Muscle of arm (tissue), 12 donors: ENCODE measurements around the gene KRT84. TPM values are rescaled to one million over a fixed set of nuclear protein-coding genes. Genes with fewer than 3 reads are reported as not detected.

ENCODE experiments used
- DNase-seq: peaks from one replicate; pipeline ENCODE4 v3.0.0-alpha.2; 2013
- polyA plus RNA-seq, 12 donors: library from polyadenylated mRNA; unstranded; fragments of 120-200 nt; gene quantifications; one replicate each; pipeline ENCODE4 v1.2.1, GENCODE V29; 2013; ENCODE audit not compliant: insufficient read length in 12 of 12

The KRT84 gene
- polyA plus RNA-seq, 12 donors: 0.11 TPM; not detected in 11

DNA sequence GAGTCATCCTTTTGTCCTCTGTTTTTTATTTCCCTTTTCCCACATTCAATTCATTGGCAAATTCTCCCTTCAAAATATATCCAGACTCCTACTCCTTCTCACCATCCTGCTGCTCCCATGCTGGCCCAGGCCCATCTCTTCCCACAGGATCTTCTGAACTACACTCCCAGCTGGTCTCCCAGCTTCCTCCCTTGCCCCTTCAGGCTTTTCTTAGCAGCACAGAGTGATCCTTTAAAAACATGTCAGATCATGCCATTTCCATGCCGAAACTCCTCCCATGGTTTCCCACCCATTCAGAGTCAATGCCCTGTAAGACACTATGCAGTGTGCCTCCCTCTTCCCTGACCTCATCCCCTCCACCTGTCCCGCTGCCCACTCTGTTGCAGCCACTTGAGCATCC is 2.4 kb upstream of the KRT84 start:
- no peak for DNase-seq

DNA sequence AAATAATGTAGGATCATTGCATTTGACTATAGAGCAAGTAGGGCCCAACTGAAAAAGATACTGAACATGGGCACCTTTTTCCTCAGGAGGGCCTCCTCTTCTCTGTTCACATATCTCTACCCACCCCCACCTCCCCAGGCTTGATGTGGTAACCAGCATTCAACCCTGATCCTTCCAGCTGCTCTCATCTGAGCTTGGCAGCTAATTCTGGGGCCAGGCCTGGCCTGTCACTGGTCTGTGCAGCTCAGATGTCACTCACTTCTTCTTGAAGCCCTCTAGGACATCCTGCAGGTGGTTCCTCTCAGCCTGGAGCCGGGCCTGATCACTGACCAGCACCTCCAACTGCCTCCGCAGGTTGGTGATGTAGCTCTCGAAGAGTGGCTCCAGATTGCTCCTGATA is 2.1 kb downstream of the KRT84 start:
- no peak for DNase-seq

DNA sequence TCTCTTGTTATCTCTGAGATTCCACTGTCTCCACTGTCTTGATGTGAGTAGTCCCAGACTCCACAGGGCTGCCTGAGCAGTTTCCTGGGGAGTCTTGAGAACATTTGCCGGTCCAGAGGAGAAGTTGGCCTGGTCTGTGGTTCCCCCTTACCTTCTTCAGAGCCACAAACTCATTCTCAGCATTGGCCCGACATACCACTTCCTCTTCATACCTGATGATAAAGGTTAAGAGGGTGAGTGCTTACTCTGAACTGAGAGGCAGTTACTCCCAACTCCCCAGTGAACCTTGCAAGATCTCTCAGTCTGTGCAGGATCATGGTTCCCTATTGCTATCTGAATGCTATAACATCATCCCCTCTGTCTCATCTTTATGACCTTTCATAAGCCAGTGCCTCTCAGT is 2.6 kb downstream of the KRT84 start:
- no peak for DNase-seq

DNA sequence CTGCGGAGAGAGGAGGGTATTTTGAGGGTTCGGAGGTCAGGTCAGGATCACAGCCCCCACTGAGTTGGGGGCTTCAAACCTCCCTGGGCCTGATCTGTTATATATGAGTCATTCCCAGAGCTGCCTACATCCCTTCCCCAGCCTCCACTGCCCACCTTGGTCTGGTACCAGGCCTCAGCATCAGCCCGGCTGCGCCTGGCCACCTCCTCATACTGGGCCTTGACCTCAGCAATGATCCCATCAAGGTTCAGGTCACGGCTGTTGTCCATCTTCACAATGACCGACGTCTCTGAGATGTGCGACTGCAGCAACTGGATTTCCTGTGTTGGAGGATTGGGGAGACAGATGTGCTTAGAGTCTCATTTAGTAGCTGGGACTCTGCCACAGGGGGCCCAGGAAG is 4.2 kb downstream of the KRT84 start:
- DNase-seq: no peak

DNA sequence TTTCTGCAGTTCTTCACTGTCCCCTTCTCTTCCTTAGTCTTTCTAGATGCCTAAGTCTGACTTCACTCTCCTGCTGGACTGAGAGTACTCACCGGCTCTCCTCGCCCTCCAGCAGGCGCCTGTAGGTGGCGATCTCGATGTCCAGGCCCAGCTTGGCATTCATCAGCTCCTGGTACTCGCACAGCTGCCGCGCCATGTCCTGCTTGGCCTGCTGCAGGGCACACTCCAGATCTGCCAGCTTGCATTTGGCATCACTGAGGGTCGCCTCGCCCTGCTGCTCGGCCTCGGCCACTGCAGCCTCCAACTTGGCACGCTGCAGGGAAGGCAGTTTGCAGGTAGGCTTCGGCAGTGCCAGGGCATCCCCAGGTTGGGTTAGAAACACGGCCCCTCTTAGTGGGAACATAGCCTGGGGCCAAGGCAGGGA is 5.2 kb downstream of the KRT84 start:
- DNase-seq: no peak

DNA sequence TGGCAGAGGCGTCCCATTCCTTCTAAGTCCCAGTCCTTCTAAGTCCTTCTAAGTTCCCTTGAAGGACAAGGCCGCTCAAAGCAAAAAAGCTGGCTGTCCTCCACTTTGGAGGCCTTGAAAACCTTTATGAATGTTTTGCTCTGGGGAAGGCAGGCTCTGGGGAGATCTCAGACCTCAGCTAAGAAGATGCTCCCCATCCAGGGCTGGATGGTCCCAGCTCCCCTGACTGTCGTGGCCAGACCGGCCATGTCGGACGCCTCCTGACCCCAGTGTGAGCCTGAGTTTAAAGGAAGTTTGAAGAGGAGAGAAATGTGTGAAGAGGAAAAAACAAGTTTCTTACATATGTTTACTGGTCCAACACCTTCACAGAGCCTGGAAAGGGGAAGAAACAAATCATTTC is 5.9 kb downstream of the KRT84 start:
- no peak for DNase-seq

DNA sequence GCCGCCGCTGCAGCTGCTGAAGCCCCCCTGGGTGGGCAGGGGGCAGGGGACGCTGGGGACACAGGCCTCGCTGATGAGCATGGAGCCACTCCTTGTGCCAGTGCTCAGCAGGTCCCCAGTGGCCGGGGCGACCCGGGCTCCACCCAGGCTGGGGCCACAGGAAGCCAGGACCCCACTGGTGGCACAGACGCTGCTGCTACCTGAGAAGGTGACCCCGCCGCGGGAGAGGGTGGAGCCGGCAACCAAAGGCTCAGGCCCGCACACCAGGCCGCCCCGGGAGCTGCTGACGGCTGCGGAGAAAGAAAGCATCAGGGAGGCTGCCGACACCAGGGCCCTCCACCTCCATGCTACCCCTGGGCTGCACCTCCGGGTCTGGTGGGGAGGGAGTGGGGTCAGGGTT is 7.4 kb downstream of the KRT84 start:
- no peak for DNase-seq

DNA sequence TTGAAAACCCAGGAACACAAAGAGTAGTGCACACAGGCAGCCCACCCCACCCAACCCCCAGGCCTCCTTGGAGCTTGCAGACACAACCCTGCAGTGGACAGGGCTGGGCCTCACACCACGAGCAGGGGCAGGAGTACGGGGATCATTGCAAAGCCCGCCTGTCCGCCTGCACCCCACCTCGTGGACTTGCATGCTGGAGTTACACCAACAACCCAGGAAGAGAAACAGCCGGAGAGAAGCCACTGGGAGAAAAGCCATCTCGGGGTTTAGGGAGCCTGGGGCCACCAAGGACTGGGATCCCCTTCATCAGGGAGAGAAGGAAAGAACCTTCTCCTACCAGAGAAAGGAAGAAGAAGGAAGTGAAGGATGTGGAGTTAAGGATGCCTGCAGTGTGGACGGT is 8.2 kb downstream of the KRT84 start:
- DNase-seq: no peak

DNA sequence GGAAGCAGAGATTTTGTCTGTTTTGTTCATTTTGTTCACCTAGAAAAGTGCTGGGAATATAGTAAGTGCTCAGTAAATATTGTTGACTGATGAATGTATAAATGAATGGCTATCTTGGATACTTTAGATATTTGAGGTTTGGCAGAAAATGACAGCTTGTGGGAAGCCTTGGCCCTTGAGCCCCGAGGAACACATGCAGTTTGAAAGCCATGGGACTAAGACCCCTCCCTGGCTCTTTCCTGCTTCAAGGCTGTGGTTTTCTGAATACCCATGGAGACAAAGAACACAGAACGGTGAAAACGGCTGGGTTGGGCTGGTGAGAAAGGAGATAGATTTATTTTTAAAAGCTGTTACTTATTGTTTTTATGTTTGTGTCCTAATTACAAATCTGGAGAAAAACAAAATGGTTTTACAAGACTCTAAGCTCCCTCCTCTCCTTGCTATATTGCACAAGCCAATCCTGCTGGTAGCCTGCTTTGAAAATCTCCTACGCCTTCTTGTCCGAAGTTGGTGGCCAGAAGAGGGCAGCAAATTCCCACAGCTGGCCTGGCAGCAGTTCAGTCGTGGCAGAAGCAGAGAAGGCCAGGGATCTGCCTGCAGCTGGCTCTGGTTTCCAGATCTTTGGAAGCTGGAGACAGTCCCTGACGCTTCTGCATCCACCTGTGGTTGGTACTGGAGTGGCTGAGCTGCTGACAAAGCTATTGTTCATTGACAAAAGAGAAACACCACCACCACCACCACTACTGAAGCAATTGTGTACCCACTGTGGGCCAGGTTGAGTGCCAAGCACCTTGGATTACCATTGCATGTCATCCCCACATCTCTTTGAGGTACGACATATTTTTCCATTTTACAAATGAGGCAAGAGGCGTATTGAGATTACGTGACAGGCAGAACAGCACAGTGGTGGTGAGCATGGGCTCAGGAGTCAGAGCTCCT is 13.0 kb downstream of the KRT84 start:
- peak; percentile 75 for DNase-seq

DNA sequence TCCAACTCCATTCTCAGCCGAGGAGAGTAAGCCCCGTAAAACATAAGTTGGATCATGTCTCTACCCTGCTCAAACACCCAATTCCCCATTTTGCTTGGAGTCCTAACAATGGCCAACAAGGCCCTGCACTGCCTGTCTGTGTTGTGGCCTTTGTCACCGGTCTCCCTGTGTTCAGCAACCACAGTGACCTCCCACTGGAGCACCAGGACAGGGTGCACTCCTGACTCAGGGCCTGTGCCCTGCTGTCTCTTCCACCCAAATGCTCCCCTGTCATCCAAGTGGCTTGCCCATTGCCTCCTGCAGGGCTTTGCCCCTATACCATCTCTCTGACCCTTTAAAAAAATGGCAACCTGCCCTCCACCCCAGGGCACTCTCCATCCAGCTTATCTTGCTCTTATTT is 13.7 kb downstream of the KRT84 start:
- no peak for DNase-seq

DNA sequence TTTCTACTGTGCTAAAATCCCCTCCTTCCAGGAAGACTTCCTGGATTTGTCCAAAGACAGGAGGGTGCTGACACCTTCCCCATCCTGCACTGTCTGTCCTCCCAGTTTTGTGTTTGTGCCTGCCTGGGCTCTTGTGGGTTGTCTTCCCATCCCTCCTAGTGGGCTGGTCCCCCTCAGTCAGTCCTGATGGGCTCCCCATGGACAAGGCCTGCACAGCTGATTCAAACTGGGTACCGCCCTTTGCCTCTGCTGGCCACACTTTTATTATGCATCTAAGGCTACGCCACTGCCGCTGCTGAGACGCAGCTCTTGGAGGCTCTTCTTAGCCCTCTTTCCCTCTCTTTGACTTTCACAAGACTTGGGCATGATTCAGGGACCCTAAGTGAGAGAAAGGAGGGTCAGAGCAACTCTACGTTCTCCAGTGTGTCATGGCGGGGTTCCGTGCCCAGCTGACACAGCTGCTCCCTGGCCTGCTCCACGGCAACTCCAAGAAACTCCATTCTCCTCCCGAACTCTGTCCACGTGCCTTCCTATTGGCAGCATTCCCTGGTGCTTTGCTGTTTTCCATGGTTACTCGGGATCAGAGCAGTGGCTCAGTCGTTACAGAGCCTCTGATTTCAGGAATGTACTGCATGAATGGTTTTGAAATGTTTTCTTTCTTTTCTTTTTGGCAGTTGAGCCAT is 14.4 kb downstream of the KRT84 start:
- peak; percentile 83 for DNase-seq

DNA sequence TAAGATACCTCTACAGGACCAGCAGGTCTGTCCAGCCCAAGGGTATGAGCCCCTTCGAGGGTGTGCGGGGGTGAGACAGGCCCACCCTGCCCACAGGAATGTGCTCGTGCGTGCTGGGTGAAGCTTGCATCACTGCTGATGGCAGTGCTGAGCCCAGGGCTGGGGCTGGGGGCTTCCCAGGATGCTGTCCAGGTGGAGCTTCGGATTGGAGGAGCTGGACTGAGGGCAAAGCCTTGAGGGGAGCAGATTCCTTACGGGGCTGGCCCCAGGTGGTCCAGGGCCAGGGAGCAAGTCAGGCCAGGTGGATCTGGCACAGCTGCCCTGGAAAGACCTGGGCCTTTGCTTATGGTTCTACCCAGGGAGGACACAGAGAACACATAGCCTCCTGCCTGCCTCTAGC is 15.6 kb downstream of the KRT84 start:
- DNase-seq: no peak

DNA sequence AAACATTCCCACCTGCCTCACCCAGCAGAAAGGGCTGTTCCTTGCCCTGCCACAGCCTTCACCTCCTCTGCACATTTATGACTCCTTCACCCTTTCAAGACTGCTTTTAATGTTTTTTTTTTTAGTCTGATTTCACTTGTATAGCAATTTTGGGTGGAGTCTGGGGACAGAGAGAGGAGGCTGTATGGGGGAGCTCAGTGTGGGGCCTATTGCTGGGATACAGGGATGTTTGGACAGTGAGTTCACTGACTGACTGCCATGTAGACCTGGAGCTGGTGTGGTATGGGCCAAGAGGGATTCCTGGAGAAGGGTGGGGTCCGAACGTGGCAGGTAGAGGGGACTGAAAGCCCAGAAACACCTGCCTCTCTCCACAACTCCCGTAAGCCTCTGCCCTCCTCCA is 16.2 kb downstream of the KRT84 start:
- no peak for DNase-seq

DNA sequence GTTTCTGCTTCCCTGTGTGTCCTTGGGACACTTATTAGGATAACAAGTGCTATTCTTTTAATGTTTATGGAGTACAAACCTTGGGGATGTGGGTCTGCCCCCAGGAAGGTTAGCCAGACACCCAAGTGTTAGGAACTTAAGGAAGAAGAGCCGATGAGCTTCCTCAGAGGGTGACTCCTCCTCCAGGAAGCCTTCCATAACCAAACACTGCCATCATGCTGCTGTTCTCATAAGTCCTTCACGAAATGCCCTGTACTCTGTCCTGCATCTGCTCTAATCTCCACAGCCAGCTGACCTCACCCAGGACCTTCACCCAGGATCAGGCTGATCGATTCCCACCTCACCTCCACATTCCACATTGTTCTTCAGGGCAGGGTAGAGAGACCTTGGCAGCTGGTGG is 16.9 kb downstream of the KRT84 start:
- DNase-seq: no peak

DNA sequence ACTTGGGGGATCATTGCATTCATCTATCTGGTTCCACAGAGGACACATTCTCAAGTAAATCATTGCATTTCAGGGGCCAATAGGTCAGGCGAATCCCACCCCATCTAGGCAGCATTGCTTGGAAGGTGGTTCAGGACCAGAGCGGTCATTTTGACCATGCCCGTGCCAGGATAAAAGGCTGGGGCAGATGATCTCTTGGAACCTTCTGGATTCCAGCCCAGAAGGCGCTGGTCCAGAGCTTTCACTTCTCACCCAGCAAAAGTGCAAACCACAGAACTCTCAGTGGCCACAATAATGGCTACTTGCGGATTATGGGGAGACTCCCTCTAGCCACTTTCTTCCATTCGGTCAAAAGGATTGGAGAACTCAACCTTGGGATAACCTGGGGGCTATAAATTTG is 17.6 kb downstream of the KRT84 start:
- DNase-seq: no peak

DNA sequence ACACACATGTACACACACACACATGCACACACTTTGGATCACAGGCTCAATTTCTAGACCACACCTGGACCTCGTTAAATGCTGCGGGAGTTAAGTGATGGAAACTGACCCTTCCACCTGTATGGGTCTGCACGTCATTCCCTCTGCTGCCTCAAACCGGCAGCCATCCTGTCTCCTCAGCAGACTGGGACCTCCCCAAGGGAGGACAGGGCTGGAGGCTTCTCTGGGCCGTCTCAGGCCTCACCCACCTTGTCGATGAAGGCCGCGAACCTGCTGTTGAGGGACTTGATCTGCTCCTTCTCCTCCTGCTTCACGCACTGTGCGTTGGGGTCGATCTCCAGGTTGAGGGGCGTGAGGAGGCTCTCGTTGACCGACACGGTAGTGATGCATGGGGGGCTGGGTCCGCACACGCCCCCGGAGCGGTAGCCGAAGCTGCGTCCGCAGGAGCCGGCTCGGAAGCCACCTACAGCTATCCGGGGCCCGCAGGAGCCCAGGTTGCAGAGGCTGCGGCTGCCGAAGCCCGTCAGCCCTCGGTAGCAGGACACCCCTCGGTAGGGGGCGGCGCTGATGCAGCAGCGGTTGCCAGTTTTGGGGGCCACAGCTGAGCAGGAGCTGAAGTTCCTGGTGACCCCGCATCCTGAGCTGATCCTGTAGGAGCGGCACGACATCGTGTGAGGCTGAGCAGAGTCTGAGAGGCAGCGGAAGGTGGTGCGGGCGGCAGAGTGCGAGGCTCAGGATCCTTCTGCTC is 18.5 kb downstream of the KRT84 start, which contains the start of gene KRT85:
Gene KRT85, minus strand, starts transcription at position 744 of the 748 bp plus-strand sequence. Its CDS starts 76 bp downstream, at position 668.
- no peak for DNase-seq

DNA sequence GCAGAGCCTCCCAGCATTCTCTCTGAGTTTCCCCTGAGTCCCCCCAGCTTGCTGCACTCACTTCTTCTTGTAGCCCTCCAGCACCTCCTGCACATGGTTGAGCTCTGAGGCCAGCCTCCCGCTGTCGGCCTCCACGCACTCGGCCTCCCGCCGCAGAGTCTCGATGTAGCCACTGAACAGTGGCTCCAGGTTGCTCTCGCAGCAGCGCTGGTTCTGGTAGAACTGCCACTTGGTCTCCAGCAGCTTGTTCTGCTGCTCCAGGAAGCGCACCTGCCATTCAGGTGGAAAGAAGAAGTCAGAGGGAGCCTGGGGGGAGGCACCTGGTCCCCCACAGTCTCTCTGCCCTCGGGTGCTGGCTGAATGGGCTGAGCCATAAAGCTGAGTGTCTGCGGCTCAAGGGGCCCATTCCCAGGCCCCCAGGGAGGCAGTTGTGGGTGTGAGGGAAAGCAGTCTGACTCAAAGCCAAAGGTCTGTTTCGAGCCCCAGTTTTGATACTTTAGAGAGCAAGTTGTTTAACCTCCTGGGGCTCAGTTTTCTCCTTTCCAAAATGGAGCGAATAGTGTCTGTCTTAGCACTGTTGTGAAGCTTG is 20.5 kb downstream of the KRT84 start:
- DNase-seq: no peak

DNA sequence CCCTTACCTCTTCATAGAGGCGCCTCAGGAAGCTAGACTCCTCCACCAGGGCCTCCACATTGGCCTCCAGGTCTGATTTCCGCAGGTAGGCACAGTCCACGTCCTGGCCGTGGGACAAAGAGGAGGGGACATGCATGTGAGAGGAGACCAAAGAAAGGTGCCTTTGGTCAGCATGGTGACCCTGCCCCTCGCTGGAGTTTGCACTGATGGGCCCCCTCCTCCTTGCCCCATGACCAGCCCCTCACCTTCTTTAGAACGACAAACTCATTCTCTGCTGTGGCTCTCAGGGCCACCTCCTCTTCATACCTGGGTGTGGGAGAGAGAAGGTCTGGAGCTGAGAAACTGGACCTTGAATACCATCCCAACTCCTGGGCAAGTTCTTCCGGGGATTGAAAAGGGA is 21.4 kb downstream of the KRT84 start:
- no peak for DNase-seq

DNA sequence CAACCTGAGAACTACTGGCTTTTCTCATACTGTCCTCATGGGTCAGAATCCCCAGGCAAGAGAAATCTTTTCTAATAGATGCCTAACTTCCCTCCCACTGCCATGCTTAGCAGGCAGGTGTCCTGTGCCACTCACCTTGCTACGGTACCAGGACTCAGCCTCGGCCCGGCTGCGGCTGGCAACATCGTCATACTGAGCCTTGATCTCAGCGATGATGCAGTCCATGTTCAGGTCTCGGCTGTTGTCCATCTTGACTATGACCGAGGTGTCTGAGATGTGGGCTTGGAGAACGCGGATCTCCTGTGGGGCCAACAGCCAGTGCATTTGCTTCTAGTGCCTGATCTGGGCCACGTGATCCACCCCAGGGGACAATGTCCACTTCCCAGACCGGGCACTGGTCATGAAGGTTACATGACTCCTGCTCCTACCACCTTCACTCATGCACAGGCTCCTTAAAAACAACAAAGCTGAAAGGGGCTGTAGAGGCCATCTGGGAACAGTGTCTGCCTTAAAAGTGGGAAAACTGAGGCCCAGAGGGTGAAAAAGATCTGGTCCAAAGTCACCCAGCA is 22.3 kb downstream of the KRT84 start:
- DNase-seq: no peak

DNA sequence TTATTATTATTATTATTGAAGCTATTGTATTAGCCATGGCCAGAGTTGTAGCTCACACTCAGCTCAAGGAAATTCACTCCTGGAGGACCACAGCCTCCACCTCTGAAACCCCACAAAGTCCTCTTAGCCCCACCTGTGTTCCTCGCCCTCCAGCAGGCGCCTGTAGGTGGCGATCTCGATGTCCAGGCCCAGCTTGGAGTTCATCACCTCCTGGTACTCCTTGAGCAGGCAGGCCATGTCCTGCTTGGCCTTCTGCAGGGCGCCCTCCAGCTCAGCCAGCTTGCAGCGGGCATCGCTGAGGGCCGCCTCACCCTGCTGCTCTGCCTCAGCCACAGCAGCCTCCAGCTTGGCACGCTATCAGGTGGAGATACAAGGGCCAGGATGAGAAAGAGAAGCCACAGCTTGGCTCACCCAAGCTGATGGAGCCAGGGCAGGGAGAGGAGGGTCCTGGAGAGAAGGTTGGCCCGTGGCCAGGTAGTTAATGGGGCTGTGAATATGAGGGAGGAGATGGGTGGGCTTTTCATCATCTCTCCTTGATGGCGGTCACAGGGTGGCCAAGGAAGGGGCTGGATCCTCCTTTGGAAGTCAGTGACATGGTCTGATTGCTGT is 23.2 kb downstream of the KRT84 start:
- DNase-seq: no peak

DNA sequence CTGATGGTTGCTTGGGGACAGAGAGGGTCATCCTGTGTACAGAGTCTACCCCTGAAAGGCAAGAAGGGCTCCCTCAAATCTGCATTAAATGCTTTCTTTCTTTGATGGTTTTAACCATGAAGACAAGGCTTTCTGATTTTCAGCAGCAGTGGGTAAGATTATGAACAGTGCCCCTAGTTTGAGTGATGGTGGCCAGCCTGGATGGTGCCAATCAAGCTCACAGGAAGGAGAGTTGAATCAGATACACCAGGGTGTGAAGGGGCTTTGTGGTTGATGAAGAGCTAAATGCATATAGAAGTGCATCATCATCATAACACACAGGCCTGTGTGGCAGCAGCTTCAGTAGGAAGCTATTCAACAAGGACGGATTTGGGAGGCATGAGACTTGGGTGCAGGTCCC is 23.9 kb downstream of the KRT84 start:
- no peak for DNase-seq
